K562 (cell line): Measurements from ENCODE around the gene EMC6. TPM values are rescaled to one million over a fixed set of nuclear protein-coding genes. Genes with fewer than 3 reads are reported as not detected.

Experiments
- BCL6 ChIP-seq: fragments of 250-450 bp; sonication (Bioruptor Pico); IDR thresholded peaks from 2 replicates; pipeline ENCODE4 v1.4.0; 2020
- CREB1 ChIP-seq, 2 experiments: sonication (generic) in 1 of 2; formaldehyde crosslinking in 1 of 2; IDR thresholded peaks; 2 replicates each; pipeline versions ENCODE4 v1.6.1 to v1.8.0; 2012 to 2022; ENCODE audit warnings: inconsistent platforms in 1 of 2, mild to moderate bottlenecking in 1 of 2, missing genetic modification reagents in 1 of 2, moderate library complexity in 1 of 2
- CREBBP ChIP-seq: IDR thresholded peaks from one replicate; pipeline ENCODE4 v1.6.1; 2012; ENCODE audit warnings: low read depth, mild to moderate bottlenecking, control low read depth, inconsistent platforms, low read length
- ETS1 ChIP-seq: conservative IDR thresholded peaks from 2 replicates; pipeline ENCODE4 v1.6.1; 2011; ENCODE audit warnings: low read depth, mild to moderate bottlenecking, low read length; ENCODE audit not compliant: control insufficient read depth
- EWSR1 ChIP-seq: fragments of 450-650 bp; IDR thresholded peaks from 2 replicates; pipeline ENCODE4 v1.6.1; 2018; ENCODE audit warnings: borderline replicate concordance, mild to moderate bottlenecking, low read depth, moderate library complexity; ENCODE audit not compliant: partially characterized antibody
- FIP1L1 ChIP-seq: fragments of 200-400 bp; formaldehyde crosslinking; IDR thresholded peaks from 2 replicates; pipeline ENCODE4 v1.6.1; 2018; ENCODE audit warnings: mild to moderate bottlenecking, low read depth, low read length; ENCODE audit not compliant: poor library complexity, severe bottlenecking
- ID3 ChIP-seq, 2 experiments: fragments of 250-450 bp in 1 of 2; fragments of 450-650 bp in 1 of 2; sonication (Bioruptor Pico) in 1 of 2; IDR thresholded peaks; 2 replicates each; pipeline versions ENCODE4 v1.6.1 to v1.8.0; 2016 to 2021; ENCODE audit warnings: mild to moderate bottlenecking in 2 of 2, moderate library complexity in 2 of 2, missing compliant biosample characterization in 1 of 2, missing genetic modification characterization in 1 of 2
- KHSRP ChIP-seq: fragments of 450-650 bp; IDR thresholded peaks from 2 replicates; pipeline ENCODE4 v1.6.1; 2017
- MED1 ChIP-seq: sonication (generic); formaldehyde crosslinking; IDR thresholded peaks from 2 replicates; pipeline ENCODE4 v1.8.1; 2023; ENCODE audit warnings: missing genetic modification reagents, borderline replicate concordance
- MEF2A ChIP-seq: IDR thresholded peaks from 2 replicates; pipeline ENCODE4 v1.6.1; 2011; ENCODE audit warnings: low read depth, mild to moderate bottlenecking, low read length, moderate library complexity; ENCODE audit not compliant: control insufficient read depth
- MTA2 ChIP-seq: fragments of 450-650 bp; IDR thresholded peaks from 2 replicates; pipeline ENCODE4 v1.6.1; 2016; ENCODE audit warnings: low read depth
- MTA3 ChIP-seq: fragments of 450-650 bp; formaldehyde crosslinking; IDR thresholded peaks from 2 replicates; pipeline ENCODE4 v1.6.1; 2017; ENCODE audit warnings: mild to moderate bottlenecking, borderline replicate concordance
- NCOA4 ChIP-seq: fragments of 450-650 bp; IDR thresholded peaks from 2 replicates; pipeline ENCODE4 v1.6.1; 2018; ENCODE audit warnings: mild to moderate bottlenecking; ENCODE audit not compliant: partially characterized antibody
- PHF21A ChIP-seq: fragments of 450-650 bp; IDR thresholded peaks from 2 replicates; pipeline ENCODE4 v1.6.1; 2017; ENCODE audit warnings: low read depth, borderline replicate concordance
- PTRF ChIP-seq: fragments of 450-650 bp; IDR thresholded peaks from 2 replicates; pipeline ENCODE4 v1.6.1; 2016; ENCODE audit warnings: mild to moderate bottlenecking, missing genetic modification characterization, missing compliant biosample characterization
- RBM39 ChIP-seq: fragments of 200-400 bp; formaldehyde crosslinking; optimal IDR thresholded peaks from 2 replicates; pipeline ENCODE3; 2018; ENCODE audit warnings: low read depth, low read length
- TCF7L2 ChIP-seq: fragments of 150-350 bp; IDR thresholded peaks from 2 replicates; pipeline ENCODE4 v1.6.1; 2016; ENCODE audit warnings: low read depth, mild to moderate bottlenecking, low read length, moderate library complexity
- TFAP4 ChIP-seq: sonication (generic); formaldehyde crosslinking; IDR thresholded peaks from 2 replicates; pipeline ENCODE4 v1.8.0; 2022; ENCODE audit warnings: missing genetic modification reagents, mild to moderate bottlenecking, moderate library complexity, borderline replicate concordance
- ZMIZ1 ChIP-seq, 2 experiments: fragments of 150-350 bp in 1 of 2; IDR thresholded peaks; 2 replicates each; pipeline ENCODE4 v1.6.1; 2012 to 2016; ENCODE audit warnings: low read depth in 2 of 2, low read length in 2 of 2, mild to moderate bottlenecking in 1 of 2, moderate library complexity in 1 of 2
- ZNF134 ChIP-seq: fragments of 250-450 bp; sonication (Bioruptor Pico); conservative IDR thresholded peaks from 2 replicates; pipeline ENCODE4 v1.4.0; 2020
- ZNF24 ChIP-seq: fragments of 450-650 bp; IDR thresholded peaks from 2 replicates; pipeline ENCODE4 v1.6.1; 2016
- ZNF282 ChIP-seq: sonication (generic); formaldehyde crosslinking; IDR thresholded peaks from 2 replicates; pipeline ENCODE4 v1.8.1; 2023; ENCODE audit warnings: missing genetic modification reagents
- ZNF79 ChIP-seq: fragments of 250-450 bp; sonication (Bioruptor Pico); IDR thresholded peaks from 2 replicates; pipeline ENCODE4 v1.4.0; 2020; ENCODE audit warnings: low read depth, mild to moderate bottlenecking, moderate library complexity
- polyA plus RNA-seq, 8 experiments: library from polyadenylated mRNA; depleted of rRNA in 4 of 8; stranded (reverse) in 5 of 8; unstranded in 3 of 8; fragments of >200 nt; fragmentation: Nextera tagmentation in 2 of 8; fragmentation: Illumina TruSeq in 1 of 8; extraction: Ambion mirVana in 2 of 8; extraction: Trizol in 1 of 8; gene quantifications; 2 replicates each; pipeline versions ENCODE4 v1.2.1 to v1.2.3, GENCODE V29; 2011 to 2014; ENCODE audit warnings: inconsistent platforms in 1 of 8, missing spikeins in 1 of 8
- total RNA-seq, 7 experiments: library from RNA; depleted of rRNA in 6 of 7; stranded (reverse); fragments of >200 nt in 6 of 7; fragmentation: Illumina TruSeq in 2 of 7; extraction: Trizol in 2 of 7; gene quantifications; 2 replicates each; pipeline versions ENCODE4 v1.2.1 to v1.2.3, GENCODE V29; 2011 to 2021; ENCODE audit warnings: low replicate concordance in 1 of 7

Gene EMC6
- total and polyA plus RNA-seq, 9 of the 15 experiments (the other 6 are each of a cell fraction or from before 2014, with no cell fraction given): 2.9 to 136 (median 24.9) TPM

GRCh38 chr17:3639981-3640596, 28.5 kb upstream of the EMC6 start (continued):
- TF ChIP-seq ETS1 (no peak), ZNF24 (no peak), ZNF282 (CRISPR knock-in tag) (no peak), CREBBP (no peak), ZNF134 (CRISPR knock-in tag) (no peak), CREB1 (IDR thresholded peaks at IDR 0.05) (0 out of 2 replicates have a peak, but pooled peaks have one; percentile 17), CREB1 (CRISPR knock-in tag; IDR thresholded peaks at IDR 0.05) (no peak), MTA2 (no peak), TFAP4 (CRISPR knock-in tag) (peak; percentile 85), RBM39 (no peak), PHF21A (no peak), ZMIZ1 (IDR thresholded peaks at IDR 0.05; ENCODE audit: low read depth in 2 of 2, low read length in 2 of 2) (no peak), MTA3 (0 out of 2 replicates have a peak, but pooled peaks have one; percentile 52), MED1 (no peak), TCF7L2 (no peak), BCL6 (CRISPR knock-in tag) (no peak), NCOA4 (no peak), ZNF79 (CRISPR knock-in tag) (no peak), EWSR1 (no peak), FIP1L1 (no peak), PTRF (tag) (no peak), KHSRP (no peak), ID3 (CRISPR knock-in tag; IDR thresholded peaks at IDR 0.05) (no peak), ID3 (tag; IDR thresholded peaks at IDR 0.05) (peak; percentile 76; the same call in 1 of the 2 replicates), MEF2A (peak; percentile 72)
